ENCODE data around the gene NCK1. TPM values are rescaled to one million over a fixed set of nuclear protein-coding genes. Genes with fewer than 3 reads are reported as not detected.

Gene NCK1
- total and polyA plus RNA-seq, 2 of the 13 experiments (the other 11 are each of a cell fraction or from before 2014, with no cell fraction given): 14.7 to 30.4 TPM

DNA sequence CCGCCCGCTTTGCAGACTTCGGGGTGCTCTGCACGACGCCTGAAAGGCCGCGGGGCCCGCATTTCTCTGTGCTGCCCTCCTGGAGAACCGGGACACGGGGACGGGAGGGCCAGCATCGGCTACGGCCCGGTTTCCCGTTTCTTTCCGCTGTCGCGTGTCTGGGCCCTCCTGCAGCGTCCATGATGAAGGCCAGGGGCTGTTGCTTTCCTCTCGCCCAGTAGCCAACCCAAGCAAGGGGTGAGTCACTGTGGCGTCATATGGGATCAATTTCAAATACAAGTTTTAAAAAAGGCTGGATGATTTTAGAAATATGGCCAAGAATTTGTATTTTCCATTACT, 42.6 kb upstream of the NCK1 start:
- in situ Hi-C loops (cut with HindIII; ENCODE audit: extremely low pct_ligation_motif_present, low pct_unique_long_range_greater_than_20kb) (no loop called here), intact Hi-C loops (cut with micrococcal nuclease; ENCODE audit: unreplicated experiment) (no loop called here)
- ATAC-seq (peak; percentile 71), FAIRE-seq (no peak), DNase-seq (ENCODE audit: low spot score) (peak; percentile 16)
- peak overlapping the region; percentile 71 for H3K27ac ChIP-seq (ENCODE audit: extremely low read length, insufficient read depth, low read length)
- H3K9me3 ChIP-seq (ENCODE audit: low read length): no peaks in the 10 kb centered on the region
- H3K27me3 ChIP-seq (ENCODE audit: control insufficient read depth in 1 of 2, insufficient read depth in 2 of 2, low read length in 2 of 2): no peaks in the 10 kb centered on the region
- BruUV-seq (replicated peaks): no TSS peak
- ChIA-PET POLR2A (interaction anchor here (1.0 kb wide), 1 partner anchor 67 kb away, joined by 6 read pairs; the partner anchor contains the start of gene STAG1), CTCF (ENCODE audit: low intra/inter-chr PET ratio, low total read pairs) (no interaction called here)
- no peaks in the 10 kb centered on the region for H3K36me3 ChIP-seq (replicated peaks in 1 of 2; ENCODE audit: control insufficient read depth in 1 of 2, insufficient read depth in 2 of 2, low read length in 2 of 2)
- 0% methylated on average over 2 of the region's 21 CpGs for WGBS (ENCODE audit: low lambda C conversion rate)
- H3K4me2 ChIP-seq (ENCODE audit: low read depth, low read length): peak overlapping the region; percentile 100
- no peak overlapping the region for H2AFZ ChIP-seq (ENCODE audit: low read length)
- H3K4me3 ChIP-seq (replicated peaks in 1 of 3; ENCODE audit: insufficient read depth in 1 of 3, low read depth in 2 of 3, low read length in 3 of 3): peak overlapping the region; percentile 72 to 81 (median 77)
- peaks cover 31% of the 10 kb centered on the region for H3K4me1 ChIP-seq (ENCODE audit: insufficient read depth, low read length)
- H3K79me2 ChIP-seq (ENCODE audit: insufficient read depth, low read length): peaks cover 41% of the 10 kb centered on the region
- peak overlapping the region; percentile 80 for H3K9ac ChIP-seq (ENCODE audit: insufficient read depth, low read depth, low read length)
- peaks cover 5% of the 10 kb centered on the region for H4K20me1 ChIP-seq (ENCODE audit: insufficient read depth, low read length)
- TF ChIP-seq HOXA5 (CRISPR knock-in tag; IDR thresholded peaks at IDR 0.05): no peak
- no peak for TF ChIP-seq DNMT1 (CRISPR knock-in tag; IDR thresholded peaks at IDR 0.05)
- TF ChIP-seq PPARG (CRISPR knock-in tag; conservative IDR thresholded peaks at IDR 0.05): no peak
- no peak for TF ChIP-seq NFYC (CRISPR knock-in tag; IDR thresholded peaks at IDR 0.05)
- TF ChIP-seq ZNF160 (CRISPR knock-in tag; IDR thresholded peaks at IDR 0.05): no peak
- TF ChIP-seq ZNF644 (CRISPR knock-in tag; IDR thresholded peaks at IDR 0.05; ENCODE audit: low read depth): no peak
- TF ChIP-seq, protein P1, sequence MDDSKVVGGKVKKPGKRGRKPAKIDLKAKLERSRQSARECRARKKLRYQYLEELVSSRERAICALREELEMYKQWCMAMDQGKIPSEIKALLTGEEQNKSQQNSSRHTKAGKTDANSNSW (CRISPR knock-in tag; IDR thresholded peaks at IDR 0.05; ENCODE audit: borderline replicate concordance): no peak
- no peak for TF ChIP-seq ZNF557 (CRISPR knock-in tag; IDR thresholded peaks at IDR 0.05)
- TF ChIP-seq ZNF850 (CRISPR knock-in tag; conservative IDR thresholded peaks at IDR 0.05): no peak
- no peak for TF ChIP-seq TCF7L2 (IDR thresholded peaks at IDR 0.05; ENCODE audit: low read depth, low read length)
- TF ChIP-seq, protein P2, sequence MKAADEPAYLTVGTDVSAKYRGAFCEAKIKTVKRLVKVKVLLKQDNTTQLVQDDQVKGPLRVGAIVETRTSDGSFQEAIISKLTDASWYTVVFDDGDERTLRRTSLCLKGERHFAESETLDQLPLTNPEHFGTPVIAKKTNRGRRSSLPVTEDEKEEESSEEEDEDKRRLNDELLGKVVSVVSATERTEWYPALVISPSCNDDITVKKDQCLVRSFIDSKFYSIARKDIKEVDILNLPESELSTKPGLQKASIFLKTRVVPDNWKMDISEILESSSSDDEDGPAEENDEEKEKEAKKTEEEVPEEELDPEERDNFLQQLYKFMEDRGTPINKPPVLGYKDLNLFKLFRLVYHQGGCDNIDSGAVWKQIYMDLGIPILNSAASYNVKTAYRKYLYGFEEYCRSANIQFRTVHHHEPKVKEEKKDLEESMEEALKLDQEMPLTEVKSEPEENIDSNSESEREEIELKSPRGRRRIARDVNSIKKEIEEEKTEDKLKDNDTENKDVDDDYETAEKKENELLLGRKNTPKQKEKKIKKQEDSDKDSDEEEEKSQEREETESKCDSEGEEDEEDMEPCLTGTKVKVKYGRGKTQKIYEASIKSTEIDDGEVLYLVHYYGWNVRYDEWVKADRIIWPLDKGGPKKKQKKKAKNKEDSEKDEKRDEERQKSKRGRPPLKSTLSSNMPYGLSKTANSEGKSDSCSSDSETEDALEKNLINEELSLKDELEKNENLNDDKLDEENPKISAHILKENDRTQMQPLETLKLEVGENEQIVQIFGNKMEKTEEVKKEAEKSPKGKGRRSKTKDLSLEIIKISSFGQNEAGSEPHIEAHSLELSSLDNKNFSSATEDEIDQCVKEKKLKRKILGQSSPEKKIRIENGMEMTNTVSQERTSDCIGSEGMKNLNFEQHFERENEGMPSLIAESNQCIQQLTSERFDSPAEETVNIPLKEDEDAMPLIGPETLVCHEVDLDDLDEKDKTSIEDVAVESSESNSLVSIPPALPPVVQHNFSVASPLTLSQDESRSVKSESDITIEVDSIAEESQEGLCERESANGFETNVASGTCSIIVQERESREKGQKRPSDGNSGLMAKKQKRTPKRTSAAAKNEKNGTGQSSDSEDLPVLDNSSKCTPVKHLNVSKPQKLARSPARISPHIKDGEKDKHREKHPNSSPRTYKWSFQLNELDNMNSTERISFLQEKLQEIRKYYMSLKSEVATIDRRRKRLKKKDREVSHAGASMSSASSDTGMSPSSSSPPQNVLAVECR (CRISPR knock-in tag; IDR thresholded peaks at IDR 0.05; ENCODE audit: borderline replicate concordance): peak; percentile 15; the same call in 1 of the 2 replicates
- no peak for TF ChIP-seq MLLT10 (CRISPR knock-in tag; IDR thresholded peaks at IDR 0.05)
- TF ChIP-seq ZNF543 (CRISPR knock-in tag; IDR thresholded peaks at IDR 0.05): no peak
- peak; percentile 3 for TF ChIP-seq ZNF883 (CRISPR knock-in tag; IDR thresholded peaks at IDR 0.05; ENCODE audit: not compliant biosample characterization)
- TF ChIP-seq ZC3H4 (CRISPR knock-in tag; IDR thresholded peaks at IDR 0.05; ENCODE audit: borderline replicate concordance): no peak
- TF ChIP-seq FOXK1 (CRISPR knock-in tag; IDR thresholded peaks at IDR 0.05; ENCODE audit: borderline replicate concordance, low read depth): no peak
- TF ChIP-seq SRSF4 (IDR thresholded peaks at IDR 0.05; ENCODE audit: low read depth, low read length, poor library complexity, severe bottlenecking): no peak
- TF ChIP-seq ZNF607 (CRISPR knock-in tag; IDR thresholded peaks at IDR 0.05; ENCODE audit: borderline replicate concordance): no peak; the same call in 1 of the 2 replicates
- TF ChIP-seq GABPA (IDR thresholded peaks at IDR 0.05; ENCODE audit: low read depth, low read length): no peak
- TF ChIP-seq GABPA (CRISPR knock-in tag; IDR thresholded peaks at IDR 0.05; ENCODE audit: low read depth): no peak
- TF ChIP-seq ZNF256 (CRISPR knock-in tag; conservative IDR thresholded peaks at IDR 0.05): no peak
